Neural progenitor cell (in vitro differentiated cells): Measurements from ENCODE around the gene GABBR2.

ENCODE experiments used
- CTCF ChIP-seq: fragments of 200-600 bp; sonication (generic); IDR thresholded peaks from 2 replicates; pipeline ENCODE4 v1.5.1; 2017; ENCODE audit warnings: antibody characterized with exemption, mild to moderate bottlenecking
- EZH2 ChIP-seq: fragments of 200-600 bp; sonication (generic); IDR thresholded peaks from 2 replicates; pipeline ENCODE4 v1.6.1; 2017; ENCODE audit warnings: antibody characterized with exemption, mild to moderate bottlenecking, moderate library complexity
- EZH2phosphoT487 ChIP-seq: fragments of 200-600 bp; sonication (generic); IDR thresholded peaks from 2 replicates; pipeline ENCODE4 v1.6.1; 2017; ENCODE audit warnings: antibody characterized with exemption

- no peak for TF ChIP-seq EZH2
- TF ChIP-seq CTCF: no peak
- no peak for TF ChIP-seq EZH2phosphoT487
These were observed 156.4 kb downstream of the GABBR2 start for GRCh38 chr9:98552331-98552730.
